ENCODE data around the gene ZFP36L2.

DNA sequence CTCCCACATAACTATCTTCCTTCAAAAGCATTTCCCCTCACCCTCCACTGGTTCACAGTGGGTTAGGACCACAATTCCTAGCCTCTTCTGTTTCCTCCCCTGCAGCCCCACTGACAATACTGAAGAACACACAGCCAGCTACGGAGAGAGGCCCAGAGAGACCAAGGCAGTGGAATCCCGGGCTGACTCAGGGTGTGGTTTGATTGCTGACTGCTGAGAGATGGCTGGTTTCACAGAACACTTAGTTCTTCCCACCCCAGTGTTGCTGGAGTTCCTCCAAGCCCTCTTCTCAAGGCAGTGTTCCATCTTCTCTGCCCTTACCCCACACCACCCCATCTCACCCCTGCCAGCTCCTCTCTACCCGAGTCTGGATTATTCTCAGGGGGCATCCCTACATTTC is 43.3 kb upstream of the ZFP36L2 start:
- TF ChIP-seq EP300 (IDR thresholded peaks at IDR 0.05) = no peak
- TF ChIP-seq, protein P1, sequence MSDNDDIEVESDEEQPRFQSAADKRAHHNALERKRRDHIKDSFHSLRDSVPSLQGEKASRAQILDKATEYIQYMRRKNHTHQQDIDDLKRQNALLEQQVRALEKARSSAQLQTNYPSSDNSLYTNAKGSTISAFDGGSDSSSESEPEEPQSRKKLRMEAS (IDR thresholded peaks at IDR 0.05) = no peak
- TF ChIP-seq, protein P2, sequence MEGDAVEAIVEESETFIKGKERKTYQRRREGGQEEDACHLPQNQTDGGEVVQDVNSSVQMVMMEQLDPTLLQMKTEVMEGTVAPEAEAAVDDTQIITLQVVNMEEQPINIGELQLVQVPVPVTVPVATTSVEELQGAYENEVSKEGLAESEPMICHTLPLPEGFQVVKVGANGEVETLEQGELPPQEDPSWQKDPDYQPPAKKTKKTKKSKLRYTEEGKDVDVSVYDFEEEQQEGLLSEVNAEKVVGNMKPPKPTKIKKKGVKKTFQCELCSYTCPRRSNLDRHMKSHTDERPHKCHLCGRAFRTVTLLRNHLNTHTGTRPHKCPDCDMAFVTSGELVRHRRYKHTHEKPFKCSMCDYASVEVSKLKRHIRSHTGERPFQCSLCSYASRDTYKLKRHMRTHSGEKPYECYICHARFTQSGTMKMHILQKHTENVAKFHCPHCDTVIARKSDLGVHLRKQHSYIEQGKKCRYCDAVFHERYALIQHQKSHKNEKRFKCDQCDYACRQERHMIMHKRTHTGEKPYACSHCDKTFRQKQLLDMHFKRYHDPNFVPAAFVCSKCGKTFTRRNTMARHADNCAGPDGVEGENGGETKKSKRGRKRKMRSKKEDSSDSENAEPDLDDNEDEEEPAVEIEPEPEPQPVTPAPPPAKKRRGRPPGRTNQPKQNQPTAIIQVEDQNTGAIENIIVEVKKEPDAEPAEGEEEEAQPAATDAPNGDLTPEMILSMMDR (IDR thresholded peaks at IDR 0.05) = no peak
- TF ChIP-seq, protein P3, sequence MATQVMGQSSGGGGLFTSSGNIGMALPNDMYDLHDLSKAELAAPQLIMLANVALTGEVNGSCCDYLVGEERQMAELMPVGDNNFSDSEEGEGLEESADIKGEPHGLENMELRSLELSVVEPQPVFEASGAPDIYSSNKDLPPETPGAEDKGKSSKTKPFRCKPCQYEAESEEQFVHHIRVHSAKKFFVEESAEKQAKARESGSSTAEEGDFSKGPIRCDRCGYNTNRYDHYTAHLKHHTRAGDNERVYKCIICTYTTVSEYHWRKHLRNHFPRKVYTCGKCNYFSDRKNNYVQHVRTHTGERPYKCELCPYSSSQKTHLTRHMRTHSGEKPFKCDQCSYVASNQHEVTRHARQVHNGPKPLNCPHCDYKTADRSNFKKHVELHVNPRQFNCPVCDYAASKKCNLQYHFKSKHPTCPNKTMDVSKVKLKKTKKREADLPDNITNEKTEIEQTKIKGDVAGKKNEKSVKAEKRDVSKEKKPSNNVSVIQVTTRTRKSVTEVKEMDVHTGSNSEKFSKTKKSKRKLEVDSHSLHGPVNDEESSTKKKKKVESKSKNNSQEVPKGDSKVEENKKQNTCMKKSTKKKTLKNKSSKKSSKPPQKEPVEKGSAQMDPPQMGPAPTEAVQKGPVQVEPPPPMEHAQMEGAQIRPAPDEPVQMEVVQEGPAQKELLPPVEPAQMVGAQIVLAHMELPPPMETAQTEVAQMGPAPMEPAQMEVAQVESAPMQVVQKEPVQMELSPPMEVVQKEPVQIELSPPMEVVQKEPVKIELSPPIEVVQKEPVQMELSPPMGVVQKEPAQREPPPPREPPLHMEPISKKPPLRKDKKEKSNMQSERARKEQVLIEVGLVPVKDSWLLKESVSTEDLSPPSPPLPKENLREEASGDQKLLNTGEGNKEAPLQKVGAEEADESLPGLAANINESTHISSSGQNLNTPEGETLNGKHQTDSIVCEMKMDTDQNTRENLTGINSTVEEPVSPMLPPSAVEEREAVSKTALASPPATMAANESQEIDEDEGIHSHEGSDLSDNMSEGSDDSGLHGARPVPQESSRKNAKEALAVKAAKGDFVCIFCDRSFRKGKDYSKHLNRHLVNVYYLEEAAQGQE (IDR thresholded peaks at IDR 0.05) = no peak
- no peak for TF ChIP-seq POLR2AphosphoS2 (conservative IDR thresholded peaks at IDR 0.05; ENCODE audit: low read length)
- TF ChIP-seq ESRRA (IDR thresholded peaks at IDR 0.05; ENCODE audit: borderline replicate concordance, low read length) = no peak
- TF ChIP-seq, protein P4, sequence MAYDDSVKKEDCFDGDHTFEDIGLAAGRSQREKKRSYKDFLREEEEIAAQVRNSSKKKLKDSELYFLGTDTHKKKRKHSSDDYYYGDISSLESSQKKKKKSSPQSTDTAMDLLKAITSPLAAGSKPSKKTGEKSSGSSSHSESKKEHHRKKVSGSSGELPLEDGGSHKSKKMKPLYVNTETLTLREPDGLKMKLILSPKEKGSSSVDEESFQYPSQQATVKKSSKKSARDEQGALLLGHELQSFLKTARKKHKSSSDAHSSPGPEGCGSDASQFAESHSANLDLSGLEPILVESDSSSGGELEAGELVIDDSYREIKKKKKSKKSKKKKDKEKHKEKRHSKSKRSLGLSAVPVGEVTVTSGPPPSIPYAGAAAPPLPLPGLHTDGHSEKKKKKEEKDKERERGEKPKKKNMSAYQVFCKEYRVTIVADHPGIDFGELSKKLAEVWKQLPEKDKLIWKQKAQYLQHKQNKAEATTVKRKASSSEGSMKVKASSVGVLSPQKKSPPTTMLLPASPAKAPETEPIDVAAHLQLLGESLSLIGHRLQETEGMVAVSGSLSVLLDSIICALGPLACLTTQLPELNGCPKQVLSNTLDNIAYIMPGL (CRISPR knock-in tag; IDR thresholded peaks at IDR 0.05; ENCODE audit: borderline replicate concordance) = no peak
- TF ChIP-seq PHF8 (IDR thresholded peaks at IDR 0.05; ENCODE audit: borderline replicate concordance, low read depth) = no peak
- TF ChIP-seq MAZ (IDR thresholded peaks at IDR 0.05; ENCODE audit: borderline replicate concordance, low read depth, low read length) = no peak
- TF ChIP-seq POLR2A (IDR thresholded peaks at IDR 0.05; ENCODE audit: low read length) = no peak
- TF ChIP-seq, protein P5, sequence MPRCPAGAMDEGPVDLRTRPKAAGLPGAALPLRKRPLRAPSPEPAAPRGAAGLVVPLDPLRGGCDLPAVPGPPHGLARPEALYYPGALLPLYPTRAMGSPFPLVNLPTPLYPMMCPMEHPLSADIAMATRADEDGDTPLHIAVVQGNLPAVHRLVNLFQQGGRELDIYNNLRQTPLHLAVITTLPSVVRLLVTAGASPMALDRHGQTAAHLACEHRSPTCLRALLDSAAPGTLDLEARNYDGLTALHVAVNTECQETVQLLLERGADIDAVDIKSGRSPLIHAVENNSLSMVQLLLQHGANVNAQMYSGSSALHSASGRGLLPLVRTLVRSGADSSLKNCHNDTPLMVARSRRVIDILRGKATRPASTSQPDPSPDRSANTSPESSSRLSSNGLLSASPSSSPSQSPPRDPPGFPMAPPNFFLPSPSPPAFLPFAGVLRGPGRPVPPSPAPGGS (IDR thresholded peaks at IDR 0.05) = no peak
- TF ChIP-seq KDM5A (IDR thresholded peaks at IDR 0.05) = no peak
- TF ChIP-seq MYC (IDR thresholded peaks at IDR 0.05; ENCODE audit: borderline replicate concordance, low read length) = no peak
- TF ChIP-seq, protein P6, sequence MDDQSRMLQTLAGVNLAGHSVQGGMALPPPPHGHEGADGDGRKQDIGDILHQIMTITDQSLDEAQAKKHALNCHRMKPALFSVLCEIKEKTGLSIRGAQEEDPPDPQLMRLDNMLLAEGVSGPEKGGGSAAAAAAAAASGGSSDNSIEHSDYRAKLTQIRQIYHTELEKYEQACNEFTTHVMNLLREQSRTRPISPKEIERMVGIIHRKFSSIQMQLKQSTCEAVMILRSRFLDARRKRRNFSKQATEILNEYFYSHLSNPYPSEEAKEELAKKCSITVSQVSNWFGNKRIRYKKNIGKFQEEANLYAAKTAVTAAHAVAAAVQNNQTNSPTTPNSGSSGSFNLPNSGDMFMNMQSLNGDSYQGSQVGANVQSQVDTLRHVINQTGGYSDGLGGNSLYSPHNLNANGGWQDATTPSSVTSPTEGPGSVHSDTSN (IDR thresholded peaks at IDR 0.05) = no peak

Measured in A549 (cell line).